Neuron (in vitro differentiated cells): ENCODE measurements around the gene C11orf54.
"Not testable (repeated sequence)": the region's sequence is repeated elsewhere in the genome, so short reads cannot be mapped to it uniquely, and the experiment has no call there.

Experiments used
- H2AFZ ChIP-seq: one replicate; pipeline ENCODE4 v1.6.1; 2013; ENCODE audit warnings: low read depth, mild to moderate bottlenecking, inconsistent platforms, low read length, moderate library complexity
- H3K27me3 ChIP-seq: one replicate; pipeline ENCODE4 v1.6.1; 2013; ENCODE audit warnings: low read length; ENCODE audit not compliant: insufficient read depth
- H3K36me3 ChIP-seq: one replicate; pipeline ENCODE4 v1.6.1; 2013; ENCODE audit warnings: low read length; ENCODE audit not compliant: insufficient read depth
- H3K4me1 ChIP-seq: one replicate; pipeline ENCODE4 v1.6.1; 2013; ENCODE audit warnings: low read length; ENCODE audit not compliant: insufficient read depth
- H3K4me3 ChIP-seq: 2 replicates; pipeline ENCODE4 v1.5.1; 2013; ENCODE audit warnings: mild to moderate bottlenecking, low read length, moderate library complexity
- H3K9me3 ChIP-seq: one replicate; pipeline ENCODE4 v1.6.1; 2013; ENCODE audit warnings: low read length

The C11orf54 gene

DNA sequence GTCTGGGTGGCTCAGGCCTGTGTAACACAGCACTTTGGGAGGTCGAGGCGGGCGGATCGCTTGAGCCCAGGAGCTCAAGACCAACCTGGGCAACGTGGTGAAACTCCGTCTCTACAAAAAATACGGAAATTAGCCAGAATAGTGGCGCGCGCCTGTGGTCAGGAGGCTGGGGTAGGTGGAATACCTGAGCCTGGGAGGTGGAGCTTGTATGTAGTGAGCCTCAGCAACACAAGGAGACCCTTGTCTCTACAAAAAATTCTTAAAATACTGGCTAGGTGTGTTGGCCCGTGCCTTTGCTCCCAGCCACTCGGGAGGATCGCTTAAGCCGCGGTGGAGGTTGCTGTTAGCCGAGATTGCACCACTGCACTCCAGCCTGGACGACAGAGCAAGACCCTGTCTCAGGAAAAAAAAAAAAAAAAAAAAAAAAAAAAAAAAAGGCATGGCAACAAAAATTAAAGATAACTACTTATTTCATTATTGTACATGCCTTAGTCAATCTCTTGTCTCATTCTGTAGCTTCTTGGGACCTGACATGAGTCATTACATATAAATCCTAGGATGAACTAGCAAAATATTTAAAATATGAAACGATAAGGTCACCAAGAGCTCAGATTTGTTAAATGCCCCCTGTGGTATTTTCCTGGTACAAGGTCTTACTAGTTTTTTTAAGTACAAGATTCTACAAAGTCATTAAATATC, 1.3 kb upstream of the C11orf54 start:
- H3K4me1 ChIP-seq: peaks cover 29% of the 10 kb centered on the region
- H3K4me3 ChIP-seq: peak overlapping the region; percentile 96
- no peaks in the 10 kb centered on the region for H3K9me3 ChIP-seq
- H2AFZ ChIP-seq: no peak overlapping the region
- H3K27me3 ChIP-seq: no peaks in the 10 kb centered on the region
- peaks cover 51% of the 10 kb centered on the region for H3K36me3 ChIP-seq

DNA sequence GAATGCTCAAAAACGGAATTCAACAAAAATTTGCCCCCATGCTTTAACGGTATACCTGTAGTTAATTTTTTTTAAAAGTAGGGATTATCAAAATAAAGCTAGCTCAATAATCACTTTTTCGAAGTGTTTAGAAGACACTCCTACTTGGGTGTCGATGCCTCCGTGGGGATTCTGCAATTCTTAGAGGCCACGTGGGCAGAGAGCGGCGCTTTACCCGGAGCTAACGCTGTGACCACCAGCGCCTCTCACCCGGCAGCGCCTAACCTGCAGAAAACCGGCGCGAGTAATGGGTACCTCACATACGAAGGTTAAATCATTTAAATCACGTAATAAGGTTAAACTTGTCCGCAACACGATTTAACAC, 760 bp upstream of the C11orf54 start:
- Histone ChIP-seq H3K4me1 (peaks cover 29% of the 10 kb centered on the region), H3K36me3 (peaks cover 46% of the 10 kb centered on the region), H2AFZ (peak overlapping the region; percentile 2), H3K9me3 (no peaks in the 10 kb centered on the region), H3K4me3 (peak overlapping the region; percentile 96), H3K27me3 (no peaks in the 10 kb centered on the region)

DNA sequence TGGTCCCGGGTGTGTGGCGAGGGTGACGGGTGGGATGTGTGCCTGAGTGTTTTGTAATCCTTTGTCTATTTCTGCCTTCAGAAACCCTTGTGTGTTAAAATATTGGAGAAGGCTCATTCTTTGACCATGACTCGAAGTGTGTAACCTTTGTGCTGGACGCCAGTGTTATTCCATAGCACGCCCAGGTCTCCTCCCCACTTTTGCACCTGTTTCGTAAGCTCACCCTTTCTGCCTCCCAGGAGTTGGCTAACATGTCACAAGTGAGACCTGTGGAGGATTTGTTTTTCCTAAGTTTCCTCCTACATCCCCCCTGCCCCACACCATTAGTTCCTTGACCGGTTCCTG, 382 bp downstream of the C11orf54 start:
- Histone ChIP-seq H2AFZ (peak overlapping the region; percentile 89), H3K4me3 (peak overlapping the region; percentile 96)

DNA sequence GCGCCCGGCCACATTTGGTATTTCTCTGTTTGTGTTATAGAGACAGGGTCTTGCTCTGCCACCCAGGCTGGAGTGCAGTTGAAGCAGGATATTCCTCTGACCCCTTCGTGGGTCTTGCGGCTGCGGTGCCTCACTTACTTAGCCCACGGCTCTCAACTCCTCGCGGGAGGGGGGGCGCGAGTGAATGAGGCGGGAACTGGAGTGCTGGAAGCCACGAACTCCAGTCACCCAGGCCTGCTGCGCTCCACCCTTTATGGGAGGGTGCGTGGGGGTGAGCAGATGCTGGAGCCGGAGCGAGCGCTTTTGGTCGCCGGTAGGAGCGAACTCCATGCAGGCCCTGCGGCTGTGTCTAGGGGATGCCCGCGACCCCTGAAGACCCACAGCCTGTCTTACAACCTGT, 1.8 kb downstream of the C11orf54 start:
- H3K4me1 ChIP-seq: peaks cover 22% of the 10 kb centered on the region
- H3K27me3 ChIP-seq: no peaks in the 10 kb centered on the region
- no peak overlapping the region for H3K4me3 ChIP-seq
- peaks cover 20% of the 10 kb centered on the region for H3K36me3 ChIP-seq
- H3K9me3 ChIP-seq: no peaks in the 10 kb centered on the region
- H2AFZ ChIP-seq: no peak overlapping the region

More for the DNA sequence above, 382 bp downstream of the C11orf54 start:
- Histone ChIP-seq H3K36me3 (peaks cover 35% of the 10 kb centered on the region), H3K27me3 (no peaks in the 10 kb centered on the region), H3K4me1 (peaks cover 29% of the 10 kb centered on the region), H3K9me3 (no peaks in the 10 kb centered on the region)

DNA sequence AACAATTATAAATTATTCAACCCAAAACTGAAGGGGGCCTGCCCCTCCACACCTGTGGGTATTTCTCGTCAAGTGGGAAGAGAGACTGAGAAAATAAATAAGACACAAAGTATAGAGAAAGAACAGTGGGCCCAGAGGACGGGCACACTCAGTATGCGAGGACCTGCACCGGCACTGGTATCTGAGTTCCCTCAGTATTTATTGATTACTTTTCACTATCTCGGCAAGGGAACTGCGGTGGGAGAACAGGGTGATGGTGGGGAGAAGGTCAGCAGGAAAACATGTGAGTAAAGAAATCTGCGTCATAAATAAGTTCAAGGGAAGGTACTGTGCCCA, 3.2 kb downstream of the C11orf54 start:
- Histone ChIP-seq H3K4me1 (peaks cover 9% of the 10 kb centered on the region), H3K36me3 (peaks cover 10% of the 10 kb centered on the region), H2AFZ (no peak overlapping the region), H3K27me3 (no peaks in the 10 kb centered on the region), H3K4me3 (no peak overlapping the region), H3K9me3 (no peaks in the 10 kb centered on the region)

DNA sequence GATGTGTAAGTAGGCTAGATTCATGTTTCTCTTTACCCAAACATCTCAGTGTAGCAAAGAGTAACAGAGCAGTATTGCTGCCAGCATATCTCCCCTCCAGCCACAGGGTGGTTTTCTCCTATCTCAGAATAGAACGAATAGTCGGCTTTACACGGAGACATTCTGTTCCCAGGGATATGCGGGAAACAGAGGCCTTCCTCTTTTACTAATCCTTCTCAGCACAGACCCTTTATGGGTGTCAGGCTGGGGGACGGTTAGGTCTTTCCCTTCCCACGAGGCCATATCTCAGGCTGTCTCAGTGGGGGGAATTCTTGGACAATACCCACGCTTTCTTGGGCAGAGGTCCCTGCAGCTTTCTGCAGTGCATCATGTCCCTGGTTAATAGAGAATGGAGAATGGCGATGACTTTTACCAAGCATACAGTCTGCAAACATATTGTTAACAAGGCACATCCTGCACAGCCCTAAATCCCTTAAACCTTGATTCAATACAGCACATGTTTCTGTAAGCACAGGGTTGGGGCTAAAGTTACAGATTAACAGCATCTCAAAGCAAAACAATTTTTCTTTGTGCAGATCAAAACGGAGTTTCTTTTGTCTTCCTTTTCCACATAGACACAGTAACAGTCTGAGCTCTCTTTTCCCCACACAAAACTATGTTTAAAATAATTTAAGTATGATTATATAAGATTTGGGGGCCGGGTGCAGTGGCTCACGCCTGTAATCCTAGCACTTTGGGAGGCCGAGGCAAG, 3.7 kb downstream of the C11orf54 start:
- H3K4me1 ChIP-seq, H2AFZ ChIP-seq, H3K9me3 ChIP-seq, H3K27me3 ChIP-seq, H3K36me3 ChIP-seq, H3K4me3 ChIP-seq: not testable (repeated sequence)

DNA sequence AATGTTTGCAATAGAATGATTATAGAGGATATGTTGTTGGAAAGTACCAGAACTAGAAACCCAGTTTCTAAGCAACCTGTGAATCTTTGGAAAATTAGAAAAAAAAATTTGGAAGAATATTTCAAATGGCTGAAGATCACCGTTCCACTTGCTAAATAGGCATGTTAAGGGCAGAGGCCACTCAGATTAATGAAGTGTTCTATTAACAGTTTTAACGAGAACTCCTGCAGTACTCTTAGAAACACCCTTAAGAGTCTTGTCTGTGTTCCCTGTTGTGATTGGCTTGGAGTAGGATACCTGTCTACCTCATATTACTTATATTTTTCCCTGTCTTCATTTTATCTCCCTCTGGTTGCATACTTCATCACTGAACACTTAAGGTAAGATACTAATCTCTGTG, 4.6 kb downstream of the C11orf54 start:
- H3K9me3 ChIP-seq: no peaks in the 10 kb centered on the region
- peaks cover 2% of the 10 kb centered on the region for H3K4me1 ChIP-seq
- H3K4me3 ChIP-seq: no peak overlapping the region
- H3K36me3 ChIP-seq: peaks cover 13% of the 10 kb centered on the region
- no peak overlapping the region for H2AFZ ChIP-seq
- no peaks in the 10 kb centered on the region for H3K27me3 ChIP-seq

DNA sequence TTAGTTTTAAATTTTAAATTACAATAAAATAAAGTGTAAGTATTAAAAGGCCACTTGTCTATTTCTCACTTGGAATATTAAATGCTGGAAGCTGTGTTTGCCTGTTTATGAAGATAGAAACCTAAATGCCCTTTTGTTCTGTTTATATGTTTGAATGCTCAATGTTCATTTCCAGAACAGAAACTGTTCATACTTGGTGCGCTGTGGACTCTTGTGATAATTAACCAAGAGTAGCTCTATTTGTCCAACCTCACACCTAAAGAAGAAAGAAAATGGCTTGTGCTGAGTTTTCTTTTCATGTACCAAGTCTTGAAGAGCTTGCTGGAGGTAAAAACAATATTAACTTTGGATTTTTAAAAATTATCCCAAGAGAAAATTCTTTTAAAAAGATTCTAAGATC, 5.7 kb downstream of the C11orf54 start:
- Histone ChIP-seq H2AFZ (no peak overlapping the region), H3K27me3 (no peaks in the 10 kb centered on the region), H3K9me3 (no peaks in the 10 kb centered on the region), H3K36me3 (peaks cover 17% of the 10 kb centered on the region), H3K4me3 (no peak overlapping the region), H3K4me1 (peaks cover 2% of the 10 kb centered on the region)

DNA sequence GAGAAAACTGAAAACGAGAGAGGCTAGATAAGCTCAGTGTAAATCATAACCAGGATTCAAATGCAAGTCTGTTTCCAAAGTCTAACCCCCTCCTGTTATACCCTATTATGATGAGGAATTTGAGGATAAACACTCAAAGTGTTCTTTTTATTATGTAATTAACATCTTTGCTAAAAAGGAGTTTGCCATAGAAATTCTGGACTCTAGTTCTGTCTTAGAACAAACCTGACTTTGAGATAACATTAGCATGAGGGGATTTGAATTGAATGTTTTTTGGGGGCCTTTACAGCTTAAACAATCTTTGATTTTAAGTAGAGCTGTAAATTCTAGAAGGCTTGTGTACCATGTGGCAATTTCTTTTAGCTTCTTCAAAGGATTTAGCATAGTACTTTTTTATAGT, 9.5 kb downstream of the C11orf54 start:
- Histone ChIP-seq H3K36me3 (peaks cover 24% of the 10 kb centered on the region), H2AFZ (no peak overlapping the region), H3K4me3 (no peak overlapping the region), H3K9me3 (no peaks in the 10 kb centered on the region), H3K4me1 (no peaks in the 10 kb centered on the region), H3K27me3 (no peaks in the 10 kb centered on the region)

DNA sequence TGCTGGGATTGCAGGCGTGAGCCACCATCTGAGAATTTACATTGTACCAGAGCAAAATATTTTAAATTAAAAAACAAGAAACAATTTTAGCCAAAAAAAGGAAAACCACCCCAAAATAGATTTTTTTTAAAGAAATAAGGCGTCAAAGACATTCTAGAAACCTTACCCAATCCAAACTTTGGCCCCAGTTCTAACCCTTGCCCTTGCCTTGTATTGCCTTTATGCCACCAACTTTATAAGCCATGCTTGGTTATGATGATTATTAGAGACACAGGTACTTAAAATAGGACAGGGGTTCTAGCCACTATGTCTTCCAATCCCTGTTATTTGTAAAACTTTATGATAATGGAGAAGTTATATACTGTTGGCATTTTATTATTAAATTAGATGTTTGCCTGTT, 11.8 kb downstream of the C11orf54 start:
- Histone ChIP-seq H3K9me3 (no peaks in the 10 kb centered on the region), H3K27me3 (no peaks in the 10 kb centered on the region), H3K36me3 (peaks cover 41% of the 10 kb centered on the region), H3K4me1 (no peaks in the 10 kb centered on the region), H2AFZ (no peak overlapping the region), H3K4me3 (no peak overlapping the region)

DNA sequence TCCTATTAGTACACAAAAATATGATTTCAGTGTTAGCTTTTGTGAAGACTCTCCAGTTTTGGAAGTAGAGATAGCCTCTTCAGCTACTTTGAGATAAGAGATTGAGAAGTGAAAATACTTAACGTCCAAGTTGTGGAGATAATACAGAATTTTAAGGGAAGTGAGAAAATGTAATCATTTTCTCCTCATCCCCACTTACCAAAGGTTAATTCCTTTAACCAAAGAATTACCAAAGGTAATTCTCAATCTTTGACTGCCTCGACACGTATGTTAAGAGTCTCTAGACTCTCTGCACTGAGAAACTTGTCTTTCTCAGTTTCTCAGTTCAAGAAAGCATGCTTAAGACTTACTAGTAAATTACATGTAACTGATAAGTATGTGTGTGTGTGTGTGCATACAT, 15.3 kb downstream of the C11orf54 start:
- no peak overlapping the region for H3K4me3 ChIP-seq
- peaks cover 58% of the 10 kb centered on the region for H3K36me3 ChIP-seq
- no peaks in the 10 kb centered on the region for H3K4me1 ChIP-seq
- no peaks in the 10 kb centered on the region for H3K27me3 ChIP-seq
- no peaks in the 10 kb centered on the region for H3K9me3 ChIP-seq
- H2AFZ ChIP-seq: no peak overlapping the region

DNA sequence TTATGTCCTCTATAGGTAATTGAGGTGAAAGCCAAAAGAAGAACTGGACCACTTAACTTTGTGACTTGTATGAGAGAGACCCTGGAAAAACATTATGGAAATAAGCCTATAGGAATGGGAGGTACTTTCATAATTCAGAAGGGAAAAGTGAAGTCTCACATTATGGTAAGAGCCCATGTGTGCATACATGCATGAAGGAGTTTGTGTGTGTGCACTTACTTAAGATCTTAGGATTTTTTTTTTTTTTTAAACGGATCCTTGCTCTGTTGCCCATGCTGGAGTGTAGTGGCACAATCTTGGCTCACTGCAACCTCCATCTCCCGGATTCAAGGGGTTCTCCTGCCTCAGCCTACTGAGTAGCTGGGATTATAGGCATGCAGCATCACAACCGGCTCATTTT, 15.8 kb downstream of the C11orf54 start:
- Histone ChIP-seq H3K27me3 (no peaks in the 10 kb centered on the region), H3K9me3 (no peaks in the 10 kb centered on the region), H3K4me3 (no peak overlapping the region), H3K4me1 (no peaks in the 10 kb centered on the region), H3K36me3 (peaks cover 56% of the 10 kb centered on the region), H2AFZ (no peak overlapping the region)

DNA sequence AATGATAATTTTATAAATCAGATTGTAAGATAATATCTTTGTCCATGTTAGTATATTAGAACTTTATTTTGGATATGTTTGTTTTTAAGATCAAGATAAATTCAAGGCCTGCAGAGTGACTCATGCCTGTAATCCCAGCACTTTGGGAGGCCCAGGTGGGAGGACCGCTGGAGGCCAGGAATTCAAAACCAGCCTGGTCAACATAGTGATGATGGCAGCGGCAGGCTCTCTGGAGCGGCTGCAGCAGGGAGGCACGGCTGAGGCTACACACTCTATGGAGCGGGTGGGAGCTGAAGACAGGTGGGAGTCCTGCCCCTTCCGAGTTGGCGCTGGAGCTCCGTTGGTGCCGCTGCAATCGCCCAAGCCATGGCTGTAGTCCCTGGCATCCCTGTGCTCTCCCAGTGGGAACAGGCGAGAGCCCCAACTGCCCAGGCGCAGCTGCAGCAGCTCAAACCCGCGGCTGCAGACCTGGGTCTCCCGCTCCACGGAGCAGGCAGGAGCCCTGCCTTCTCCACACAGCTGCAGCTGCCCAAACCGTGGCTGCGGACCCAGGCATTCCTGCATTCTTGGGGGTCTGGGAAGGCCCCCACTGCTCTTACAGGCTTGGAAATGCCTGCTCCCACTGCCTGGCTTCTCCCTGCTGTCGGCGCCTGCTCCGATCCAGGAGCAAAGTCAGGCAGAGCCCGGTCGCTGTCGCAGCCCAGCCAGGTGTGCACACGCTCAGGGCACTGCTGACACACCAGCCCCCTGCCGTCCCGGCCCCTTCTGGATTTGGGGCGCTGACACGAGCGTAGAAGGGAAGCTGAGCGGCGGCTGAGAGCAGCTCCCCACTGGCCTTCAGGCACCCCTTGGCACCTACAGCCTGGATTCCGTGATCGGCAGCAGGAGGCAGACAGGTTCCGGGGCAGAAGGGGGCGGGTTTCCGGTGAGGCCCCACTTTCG, 16.7 kb downstream of the C11orf54 start:
- Histone ChIP-seq H2AFZ (no peak overlapping the region), H3K27me3 (no peaks in the 10 kb centered on the region), H3K4me1 (no peaks in the 10 kb centered on the region), H3K4me3 (no peak overlapping the region), H3K36me3 (peaks cover 63% of the 10 kb centered on the region), H3K9me3 (no peaks in the 10 kb centered on the region)
